ENCODE results near the gene ABCA12. TPM values are rescaled to one million over a fixed set of nuclear protein-coding genes. Genes with fewer than 3 reads are reported as not detected.

The ABCA12 gene
- 0.03 TPM for total RNA-seq
- long read RNA-seq: 0 reads

- H3K36me3 ChIP-seq: no peaks in the 10 kb centered on the region
- H3K9me3 ChIP-seq (replicated peaks): peaks cover 4% of the 10 kb centered on the region
- no peak within 1 kb of the TSS for H3K4me3 ChIP-seq
- no peak for TF ChIP-seq CTCF (IDR thresholded peaks at IDR 0.05; ENCODE audit: borderline replicate concordance)
- intact Hi-C loops (cut with micrococcal nuclease): no loop called here
- peaks cover 3% of the 10 kb centered on the region for H3K27me3 ChIP-seq (ENCODE audit: low read depth)
- H3K27ac ChIP-seq (replicated peaks): no peak within 1 kb of the TSS
- H3K4me1 ChIP-seq: no peaks in the 10 kb centered on the region
- DNase-seq: no peak
Observed at GRCh38 chr2:215138479-215138878, at the start of gene ABCA12. Gene ABCA12, minus strand, starts transcription at chr2:215138626. Its CDS starts 418 bp downstream, at chr2:215138208.

GRCh38 chr2:215188078-215188477, 49.7 kb upstream of the ABCA12 start:
- Histone ChIP-seq H3K9me3 (replicated peaks) (no peaks in the 10 kb centered on the region), H3K36me3 (no peaks in the 10 kb centered on the region), H3K4me1 (no peaks in the 10 kb centered on the region), H3K27ac (replicated peaks) (no peak overlapping the region), H3K27me3 (ENCODE audit: low read depth) (no peaks in the 10 kb centered on the region), H3K4me3 (no peak overlapping the region)
- intact Hi-C loops (cut with micrococcal nuclease): no loop called here
- no peak for DNase-seq
- no peak for TF ChIP-seq CTCF (IDR thresholded peaks at IDR 0.05; ENCODE audit: borderline replicate concordance)

- no peaks in the 10 kb centered on the region for H3K9me3 ChIP-seq (replicated peaks)
- H3K4me3 ChIP-seq: no peak overlapping the region
- no peaks in the 10 kb centered on the region for H3K4me1 ChIP-seq
- no peaks in the 10 kb centered on the region for H3K36me3 ChIP-seq
- DNase-seq: no peak
- no peak for TF ChIP-seq CTCF (IDR thresholded peaks at IDR 0.05; ENCODE audit: borderline replicate concordance)
- no peak overlapping the region for H3K27ac ChIP-seq (replicated peaks)
- intact Hi-C loops (cut with micrococcal nuclease): no loop called here
- H3K27me3 ChIP-seq (ENCODE audit: low read depth): peaks cover 5% of the 10 kb centered on the region
Observed at GRCh38 chr2:215186021-215186420, 47.6 kb upstream of the ABCA12 start.

- TF ChIP-seq CTCF (IDR thresholded peaks at IDR 0.05; ENCODE audit: borderline replicate concordance): no peak
- intact Hi-C loops (cut with micrococcal nuclease): no loop called here
- no peak overlapping the region for H3K4me3 ChIP-seq
- no peak overlapping the region for H3K27ac ChIP-seq (replicated peaks)
- peaks cover 5% of the 10 kb centered on the region for H3K27me3 ChIP-seq (ENCODE audit: low read depth)
- no peaks in the 10 kb centered on the region for H3K36me3 ChIP-seq
- H3K9me3 ChIP-seq (replicated peaks): peaks cover 9% of the 10 kb centered on the region
- H3K4me1 ChIP-seq: no peaks in the 10 kb centered on the region
- no peak for DNase-seq
Observed at GRCh38 chr2:215178121-215178520, 39.7 kb upstream of the ABCA12 start.

- intact Hi-C loops (cut with micrococcal nuclease): no loop called here
Observed at GRCh38 chr2:215171796-215172195, 33.4 kb upstream of the ABCA12 start.

More at GRCh38 chr2:215171796-215172195, 33.4 kb upstream of the ABCA12 start:
- no peaks in the 10 kb centered on the region for H3K9me3 ChIP-seq (replicated peaks)
- no peaks in the 10 kb centered on the region for H3K4me1 ChIP-seq
- no peak for TF ChIP-seq CTCF (IDR thresholded peaks at IDR 0.05; ENCODE audit: borderline replicate concordance)
- H3K27ac ChIP-seq (replicated peaks): no peak overlapping the region
- DNase-seq: no peak
- H3K36me3 ChIP-seq: no peaks in the 10 kb centered on the region
- no peak overlapping the region for H3K4me3 ChIP-seq
- H3K27me3 ChIP-seq (ENCODE audit: low read depth): no peaks in the 10 kb centered on the region
